Stimulated activated CD4-positive, alpha-beta T cell treated with anti-CD3 and anti-CD28 coated beads, Interleukin-1b, Interleukin-23, amount 100 ng/mL, for 4 hours (primary cell): ENCODE results near the gene RAD51B.
A peak's percentile ranks its signal among the peaks of the same experiment; 100 is the strongest.

Experiments used
- DNase-seq, 2 donors: peaks; one replicate each; pipeline ENCODE4 v3.0.0-alpha.2; 2020; ENCODE audit warnings: low read depth in 2 of 2

RAD51B gene

DNA sequence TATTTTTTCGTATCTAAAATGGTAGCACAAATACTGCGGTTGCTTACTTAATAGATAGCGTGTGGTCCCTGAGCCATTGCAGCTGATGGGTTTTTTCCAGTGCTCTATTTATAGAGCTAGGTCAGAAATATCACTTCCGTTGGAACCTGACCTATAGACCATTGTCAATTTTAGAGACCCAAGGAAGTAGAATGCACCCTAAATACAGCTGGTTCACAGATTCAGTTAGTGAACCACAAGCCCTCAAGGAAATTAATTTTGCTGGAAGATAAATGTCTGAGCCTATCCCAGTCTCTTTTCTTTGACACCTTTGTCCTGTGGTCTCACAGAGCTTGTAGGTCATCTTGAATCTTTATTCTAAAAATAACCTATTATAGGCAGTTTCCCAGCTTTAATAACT, 582.3 kb downstream of the RAD51B start:
- no peak for DNase-seq

DNA sequence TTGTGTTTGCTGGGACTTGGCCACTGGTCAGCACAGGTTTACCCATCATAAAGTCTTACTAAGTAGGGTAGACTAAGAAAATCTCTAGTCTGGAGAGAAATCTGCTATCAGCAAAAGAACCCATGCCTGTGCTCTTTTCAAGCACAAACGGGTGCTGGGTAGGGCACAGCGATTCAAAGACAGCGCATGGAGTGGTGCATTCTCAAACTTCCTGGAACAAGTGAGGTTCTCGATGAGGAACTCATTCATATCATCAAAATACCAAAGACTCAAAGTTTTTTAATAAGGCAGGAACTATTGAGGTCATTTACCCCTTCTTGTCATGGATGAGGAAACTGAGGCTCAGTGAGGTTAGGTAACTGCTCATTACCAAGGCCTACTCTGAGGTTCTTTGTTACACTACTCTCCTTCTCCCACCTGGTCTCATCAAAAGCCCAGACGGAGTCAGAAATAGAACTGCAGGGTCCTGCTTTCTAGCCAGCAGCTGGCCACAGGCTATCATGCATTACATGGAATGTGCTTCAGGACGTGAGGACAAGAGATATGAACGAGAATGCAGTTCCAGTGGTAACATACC, 583.0 kb downstream of the RAD51B start:
- DNase-seq: no peak

DNA sequence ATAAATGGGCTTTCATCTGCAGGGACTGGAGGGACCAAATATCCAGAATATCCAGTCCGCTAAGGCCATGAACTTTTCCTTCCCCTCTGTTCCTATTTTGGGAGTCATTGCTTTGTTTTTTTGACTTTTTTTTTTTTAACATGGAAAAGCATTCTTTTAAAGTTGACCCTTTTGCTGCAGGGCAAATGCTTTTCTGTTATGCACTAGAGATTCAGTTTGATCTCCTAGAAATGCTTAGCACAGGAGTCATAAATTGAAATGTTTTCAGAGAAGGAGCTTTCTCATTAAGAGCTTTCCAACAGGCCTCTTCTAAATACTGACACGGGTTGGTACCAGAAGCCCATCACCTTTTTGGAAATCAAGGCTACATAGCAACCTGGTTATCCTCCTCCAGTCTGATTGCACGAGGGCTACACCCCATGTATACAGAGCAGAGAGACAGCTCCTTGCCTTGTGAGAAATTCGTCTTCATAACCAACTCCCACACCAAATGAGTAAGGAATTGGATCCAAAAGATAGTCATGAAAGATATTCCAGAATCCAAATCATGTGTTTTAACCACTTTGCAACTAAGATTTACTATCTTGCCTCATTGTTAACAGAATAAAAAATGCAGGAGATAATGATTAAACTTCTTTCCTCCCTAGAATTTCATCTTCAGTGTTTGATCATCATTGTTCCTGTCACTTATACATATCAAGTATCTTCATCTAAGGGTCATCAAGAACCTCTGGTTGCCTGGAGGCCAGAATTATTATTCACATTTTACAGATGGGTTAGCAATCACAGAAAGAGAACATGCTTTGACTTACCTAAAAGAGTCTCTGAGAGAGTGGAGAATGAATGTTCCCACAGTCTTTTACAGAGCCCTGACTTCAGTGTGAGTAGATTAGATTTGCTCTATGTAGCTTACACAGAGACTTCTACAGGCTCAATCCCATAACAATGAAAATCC, 583.9 kb downstream of the RAD51B start:
- no peak for DNase-seq

DNA sequence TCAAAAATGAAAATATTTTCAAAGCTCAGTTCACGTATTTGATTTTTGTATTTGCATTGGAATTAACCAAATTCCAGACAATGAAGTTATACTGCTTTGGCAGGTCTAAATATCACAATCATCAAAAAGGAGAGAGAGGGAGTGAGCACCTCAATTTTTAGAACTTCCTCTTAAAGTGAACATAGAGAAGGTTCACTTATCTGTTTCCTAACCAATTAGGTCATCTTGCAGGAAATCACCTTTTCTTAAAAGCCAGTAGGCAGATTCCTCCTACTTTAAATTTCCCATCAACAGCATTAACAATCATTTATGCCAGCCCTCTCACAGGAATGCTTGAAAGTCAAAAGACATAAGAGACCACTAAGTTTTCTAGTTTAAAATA, 584.6 kb downstream of the RAD51B start:
- DNase-seq: no peak

DNA sequence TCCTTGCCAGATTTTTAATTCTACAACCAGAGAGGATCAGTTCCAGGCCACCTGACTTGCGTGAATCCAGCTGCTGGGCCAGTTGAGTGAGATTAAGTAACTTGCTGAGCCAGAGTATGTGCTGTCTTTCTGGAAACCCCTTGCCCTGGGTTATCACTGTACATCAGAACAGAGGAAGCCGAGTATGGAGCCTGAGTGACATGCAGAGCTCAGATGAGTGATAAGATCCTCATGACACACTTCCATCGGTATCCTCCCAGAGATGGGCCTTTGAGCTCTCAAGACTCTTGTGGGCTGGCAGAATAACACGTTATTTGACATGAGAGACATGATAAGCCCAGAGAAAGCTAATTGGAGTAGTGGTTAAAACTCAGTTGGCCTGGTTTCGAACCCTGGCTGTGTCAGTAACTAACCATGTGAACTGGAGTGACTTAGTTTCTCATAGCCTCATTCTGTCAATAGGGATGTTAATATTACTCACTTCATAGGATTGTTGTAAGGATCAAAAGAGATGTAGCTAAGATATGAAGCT, 585.1 kb downstream of the RAD51B start:
- DNase-seq: peak in 1 of 2 donors; percentile 8

DNA sequence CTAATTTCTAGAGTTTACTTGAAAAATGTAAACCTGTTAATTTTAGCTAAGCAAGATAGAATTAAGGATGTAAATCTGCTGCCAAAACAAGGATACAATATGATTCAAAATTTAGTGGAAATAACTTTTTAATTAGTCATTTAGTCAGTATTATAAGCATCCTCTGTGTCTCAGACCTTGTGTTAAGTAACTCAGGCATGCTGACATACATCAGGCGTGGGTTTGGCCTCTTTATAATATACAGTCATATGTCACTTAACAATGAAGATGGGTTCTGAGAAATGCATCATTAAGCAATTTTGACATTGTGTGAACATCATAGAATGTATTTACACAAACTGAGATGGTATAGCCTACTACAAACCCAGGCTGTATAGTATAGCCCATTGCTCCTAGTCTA, 586.4 kb downstream of the RAD51B start:
- DNase-seq: no peak

DNA sequence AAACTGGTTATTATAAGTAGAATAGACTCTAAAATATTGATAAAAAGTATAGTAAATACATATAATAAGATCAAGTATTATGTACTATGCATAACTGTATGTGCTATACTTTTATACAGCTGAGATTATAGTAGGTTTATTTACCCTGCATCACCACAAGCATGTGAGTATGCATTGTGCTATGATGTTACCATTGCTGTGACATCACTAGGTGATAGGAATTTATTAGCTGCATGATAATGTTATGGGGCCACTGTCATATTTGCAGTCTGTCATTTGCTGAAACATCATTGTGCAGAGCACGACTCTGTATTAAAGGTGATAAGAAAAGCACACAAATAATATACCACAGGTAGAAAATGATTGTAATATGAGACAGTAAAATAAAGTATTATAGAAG, 587.7 kb downstream of the RAD51B start:
- DNase-seq: no peak

DNA sequence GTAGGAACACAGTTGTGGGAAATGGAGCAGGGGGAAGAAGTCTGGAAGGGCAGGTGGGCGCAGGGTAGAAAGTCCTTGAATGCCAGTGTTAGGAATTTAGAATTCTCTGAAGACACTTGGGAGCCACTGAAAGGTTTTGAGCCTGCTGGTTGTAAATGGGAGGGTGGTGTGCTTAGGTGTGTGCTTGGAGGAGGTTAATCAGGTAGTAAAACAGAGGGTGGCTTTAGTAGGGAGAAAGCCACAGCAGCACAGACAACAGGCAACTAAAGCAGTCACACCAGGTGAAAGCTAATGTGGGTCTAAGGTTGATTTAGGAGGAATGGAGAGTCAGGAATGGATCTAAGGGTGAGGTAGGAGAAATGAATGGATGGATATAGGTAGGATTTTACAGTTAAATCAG, 588.2 kb downstream of the RAD51B start:
- DNase-seq: no peak

DNA sequence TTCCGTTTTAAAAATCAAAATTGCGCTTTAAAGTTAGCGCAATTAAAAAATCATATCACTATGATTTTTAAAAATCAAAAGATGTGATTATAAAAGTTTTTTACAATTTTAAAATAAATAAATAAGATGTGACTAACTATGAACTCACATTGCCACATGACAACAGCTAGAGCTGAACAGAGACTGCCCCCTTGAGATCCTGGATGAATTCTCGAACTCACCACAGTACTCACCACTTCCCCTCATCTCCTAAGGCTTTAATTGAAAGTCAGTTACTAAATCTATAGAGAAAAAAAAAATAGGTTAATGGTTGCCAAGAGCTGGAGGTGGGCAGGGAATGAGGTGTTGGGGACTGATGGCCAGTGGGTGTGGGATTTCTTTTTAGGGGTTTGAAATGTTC, 589.1 kb downstream of the RAD51B start:
- no peak for DNase-seq

DNA sequence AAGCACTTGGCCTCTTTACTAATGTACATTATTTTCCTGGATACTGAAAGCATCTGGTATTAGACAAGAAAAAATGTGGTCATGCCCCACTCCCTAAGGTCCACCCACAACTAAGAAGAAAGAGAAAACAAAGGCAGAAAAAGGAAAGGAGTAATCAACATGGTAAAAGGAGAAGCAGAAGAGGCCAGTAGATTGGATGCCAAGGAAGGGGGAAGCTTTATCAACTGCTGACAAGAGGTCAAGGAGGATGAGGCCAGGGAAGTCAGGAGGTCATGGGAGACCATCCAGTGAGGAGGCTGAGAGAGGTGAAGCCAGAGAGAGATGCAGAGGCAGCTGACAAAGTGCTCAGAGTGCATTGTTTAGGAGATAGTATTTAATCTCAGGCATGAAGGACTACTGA, 589.8 kb downstream of the RAD51B start:
- DNase-seq: no peak

DNA sequence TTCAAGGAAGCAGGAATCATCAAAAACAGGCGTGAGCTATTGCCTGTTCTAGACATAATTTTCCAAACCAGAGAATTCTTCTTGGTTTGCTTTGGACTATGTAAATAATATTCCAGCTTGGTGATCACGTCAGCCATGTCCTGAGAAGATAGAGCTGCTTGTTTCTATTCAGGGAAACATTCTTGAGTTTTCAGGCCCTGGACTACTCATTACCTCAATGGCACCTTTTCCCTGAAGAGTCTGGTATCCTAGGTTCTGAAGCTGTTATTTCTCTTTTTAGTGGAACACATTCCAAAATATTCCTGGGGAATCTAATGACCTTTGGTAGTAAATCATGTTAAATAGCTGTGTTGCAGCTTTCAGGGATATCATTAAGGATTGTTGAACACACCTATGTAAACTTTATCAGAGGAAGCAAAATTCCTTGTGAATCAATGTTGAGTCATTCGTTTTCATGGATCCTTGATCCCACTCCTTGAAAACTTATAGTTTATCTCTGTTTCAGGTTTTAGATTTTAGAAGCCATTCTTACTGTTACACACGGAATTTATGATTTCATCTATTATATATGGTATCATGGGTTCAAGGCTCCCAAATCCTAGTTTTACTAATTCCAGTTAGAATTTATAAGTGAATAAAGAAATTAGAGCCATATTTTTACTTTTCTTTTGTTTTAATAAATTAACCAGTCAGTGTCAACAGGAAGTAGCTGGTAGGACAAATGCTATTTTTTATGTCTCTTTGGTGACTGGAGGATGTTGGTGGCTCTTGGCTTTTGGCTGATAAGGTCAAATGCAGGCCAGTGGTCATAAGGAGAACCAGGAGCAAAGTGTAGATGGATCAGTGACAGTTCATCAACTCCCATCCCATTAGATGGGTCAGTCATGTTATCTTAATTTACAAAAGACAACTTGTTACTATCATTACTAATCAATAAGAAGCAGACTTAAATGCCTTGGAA, 593.2 kb downstream of the RAD51B start:
- no peak for DNase-seq

DNA sequence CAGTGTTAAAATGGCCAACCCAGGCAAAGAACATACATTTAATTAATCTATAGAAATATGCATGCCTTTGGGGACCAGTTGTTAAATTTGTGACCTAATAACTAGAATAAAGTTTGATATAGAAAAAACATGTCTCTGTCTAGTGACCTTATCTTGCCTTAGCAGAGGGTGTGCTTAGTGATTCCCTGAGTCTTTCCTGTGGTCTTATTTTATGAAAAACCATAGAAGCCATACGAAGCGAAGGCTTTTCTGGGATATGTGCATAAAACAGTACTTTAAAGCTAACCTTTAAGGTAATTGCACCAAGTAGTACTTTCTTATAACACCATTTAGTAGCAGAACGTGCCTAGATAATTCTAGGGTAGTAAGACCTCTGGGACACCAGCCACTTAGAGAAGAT, 593.9 kb downstream of the RAD51B start:
- no peak for DNase-seq

DNA sequence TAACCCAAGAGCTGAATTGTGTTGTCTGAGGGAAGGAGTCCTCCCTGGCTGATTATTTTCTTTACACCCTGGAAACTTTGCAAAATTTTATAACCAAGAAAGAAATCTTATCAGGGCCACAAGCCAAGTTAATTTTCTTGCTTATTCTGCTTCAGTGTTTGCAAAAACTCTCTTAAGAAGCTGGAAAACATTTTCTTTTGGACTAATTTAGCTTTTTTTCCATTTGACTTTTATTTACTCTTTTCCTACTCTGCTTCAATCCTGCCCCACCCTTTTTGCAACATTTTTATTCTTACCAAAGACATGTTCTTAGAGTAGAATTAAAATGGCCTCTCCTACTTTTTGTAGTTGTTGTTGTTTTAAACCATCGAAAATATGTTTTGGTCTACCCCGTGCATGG, 594.5 kb downstream of the RAD51B start:
- no peak for DNase-seq

DNA sequence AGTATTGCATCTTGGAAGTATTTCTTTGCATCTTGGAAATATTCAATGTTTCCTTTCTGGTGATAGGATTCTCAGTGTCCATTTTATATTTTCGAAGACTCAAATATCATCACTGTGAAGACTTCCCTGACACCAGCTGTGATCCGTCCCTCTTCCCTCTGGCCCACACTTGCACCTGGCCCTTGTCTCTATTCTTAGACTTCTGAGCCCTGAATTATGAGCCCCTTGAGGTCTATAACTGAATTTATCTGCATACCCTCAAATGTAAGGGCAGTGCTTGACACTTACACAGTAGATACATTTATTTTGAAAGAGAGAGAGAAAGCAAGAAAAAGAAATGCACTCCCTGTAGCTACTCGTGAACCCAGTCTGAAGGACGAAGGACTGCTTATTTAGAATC, 596.6 kb downstream of the RAD51B start:
- DNase-seq: no peak

DNA sequence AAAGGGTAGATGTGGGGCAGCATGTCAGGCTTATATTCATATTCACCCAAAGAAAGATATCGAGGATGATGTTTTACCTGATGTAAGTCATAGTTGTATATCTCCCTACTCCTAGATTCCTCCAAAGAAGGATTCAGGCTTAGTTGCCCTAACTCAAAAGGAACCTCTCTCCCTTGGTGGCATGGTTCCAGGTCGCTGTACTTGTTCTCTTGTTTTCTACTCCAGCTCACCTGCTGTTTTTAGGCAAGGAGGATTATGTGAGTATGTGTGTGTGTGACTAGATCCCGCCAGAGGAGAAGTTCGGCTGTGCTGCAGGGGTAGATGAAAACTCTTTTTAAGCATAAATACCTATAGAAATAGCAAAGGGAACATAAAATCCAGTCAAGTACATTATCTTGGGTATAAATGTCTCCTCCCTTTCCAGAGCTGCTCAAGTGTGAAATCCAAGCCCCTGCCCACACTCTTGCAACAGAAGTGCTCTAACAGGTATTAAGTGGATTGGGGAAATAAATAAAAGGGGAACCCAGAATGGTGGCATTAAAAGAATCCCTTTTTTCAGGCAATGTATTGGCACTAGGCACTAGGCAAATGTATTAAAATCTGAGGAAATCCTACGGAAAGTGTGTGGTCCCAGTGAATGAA, 597.6 kb downstream of the RAD51B start:
- DNase-seq: no peak

DNA sequence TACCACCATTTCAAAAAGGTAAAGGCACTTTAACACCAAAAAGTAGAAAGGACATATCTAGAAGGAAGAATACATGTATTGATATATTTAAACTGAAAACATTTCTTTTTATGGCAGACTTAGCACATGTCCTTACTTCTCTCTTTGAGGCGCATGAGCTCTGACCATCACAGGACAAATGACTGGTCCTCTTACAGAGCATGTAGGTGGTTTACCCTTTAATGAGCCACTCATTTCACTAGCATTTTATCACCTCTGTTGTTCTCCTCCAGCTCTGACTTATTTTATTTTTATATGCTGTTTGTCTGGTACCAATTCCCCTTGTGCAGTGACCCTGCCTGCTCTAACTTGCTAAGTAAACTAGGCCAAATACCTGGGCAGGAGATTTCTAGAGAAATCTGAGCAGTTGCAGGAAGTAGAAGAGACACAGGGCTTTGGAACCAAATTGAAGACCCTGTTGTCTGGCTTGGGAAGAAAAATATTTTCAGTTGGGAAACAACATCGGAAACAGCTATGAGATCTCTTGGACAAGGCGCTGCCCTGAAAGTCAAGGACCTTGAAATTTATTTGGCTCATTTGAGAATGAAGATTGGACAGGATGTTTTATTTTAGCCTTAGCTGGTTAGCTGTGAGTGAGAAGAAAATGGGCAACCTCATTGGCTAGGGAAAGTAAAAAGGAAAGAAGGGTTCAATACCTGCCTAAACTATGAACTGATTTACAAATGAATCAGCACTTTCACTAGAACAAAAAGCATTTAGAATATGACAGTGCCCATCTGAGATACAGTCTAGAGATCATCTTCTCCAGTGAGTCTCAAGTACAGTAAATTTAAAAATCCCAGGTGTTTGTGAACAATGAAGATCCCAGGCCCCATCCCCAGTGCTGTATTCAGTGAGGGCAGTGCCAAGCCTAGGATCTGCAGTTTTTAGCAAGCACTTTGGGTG, 598.9 kb downstream of the RAD51B start:
- DNase-seq: no peak

DNA sequence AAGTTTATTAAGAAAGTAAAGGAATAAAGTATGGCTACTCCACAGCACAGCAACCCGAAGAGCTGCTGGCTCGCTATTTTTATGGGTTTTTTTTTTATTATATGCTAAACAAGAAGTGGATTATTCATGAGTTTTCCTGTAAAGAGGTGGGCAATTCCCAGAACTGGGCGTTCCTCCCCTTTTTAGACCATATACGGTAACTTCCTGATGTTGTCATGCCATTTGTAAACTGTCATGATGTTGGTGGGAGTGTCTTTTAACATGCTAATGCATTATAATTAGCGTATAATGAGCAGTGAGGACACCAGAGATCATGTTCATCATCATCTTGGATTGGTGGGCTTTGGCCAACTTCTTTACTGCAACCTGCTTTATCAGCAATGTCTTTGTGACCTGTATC, 600.8 kb downstream of the RAD51B start:
- no peak for DNase-seq

DNA sequence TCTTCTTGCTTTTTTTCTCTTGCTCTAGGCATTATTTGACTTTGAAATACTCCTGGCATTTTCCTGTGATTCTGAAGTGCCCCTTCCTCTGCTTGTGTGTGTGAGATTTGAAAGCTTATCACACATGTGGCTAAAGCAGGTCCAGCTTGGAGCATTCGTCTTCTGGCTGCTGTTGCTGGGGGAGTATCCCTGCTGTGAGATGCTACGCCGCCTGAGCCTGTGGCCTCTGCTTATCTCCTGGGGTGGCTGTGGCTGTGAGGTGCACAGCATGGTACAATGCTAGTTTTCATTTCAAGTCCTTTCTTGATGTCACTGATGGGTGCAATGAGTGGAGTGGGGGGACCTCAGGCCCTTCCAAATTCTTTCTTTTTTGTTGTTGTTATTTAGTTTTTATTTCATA, 601.5 kb downstream of the RAD51B start:
- no peak for DNase-seq

DNA sequence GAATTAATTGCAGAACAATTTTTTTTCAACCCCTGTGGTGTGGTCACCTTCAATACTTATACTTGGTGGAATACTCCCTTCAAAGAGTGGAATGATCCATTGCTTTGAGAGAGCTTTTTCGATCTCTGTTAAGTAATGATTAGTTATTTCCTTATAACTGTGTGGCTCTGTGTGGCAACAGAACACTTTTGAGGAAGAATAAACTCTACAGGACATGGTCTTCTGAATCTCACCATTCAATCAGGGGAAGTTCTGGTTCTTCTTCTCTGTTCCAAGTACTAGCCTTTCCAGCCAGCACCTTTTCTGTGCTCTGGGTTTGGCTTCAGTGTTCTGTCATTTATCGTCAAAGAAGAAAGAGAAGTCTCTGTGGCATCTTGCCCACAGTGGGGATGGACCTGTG, 604.1 kb downstream of the RAD51B start:
- DNase-seq: no peak

DNA sequence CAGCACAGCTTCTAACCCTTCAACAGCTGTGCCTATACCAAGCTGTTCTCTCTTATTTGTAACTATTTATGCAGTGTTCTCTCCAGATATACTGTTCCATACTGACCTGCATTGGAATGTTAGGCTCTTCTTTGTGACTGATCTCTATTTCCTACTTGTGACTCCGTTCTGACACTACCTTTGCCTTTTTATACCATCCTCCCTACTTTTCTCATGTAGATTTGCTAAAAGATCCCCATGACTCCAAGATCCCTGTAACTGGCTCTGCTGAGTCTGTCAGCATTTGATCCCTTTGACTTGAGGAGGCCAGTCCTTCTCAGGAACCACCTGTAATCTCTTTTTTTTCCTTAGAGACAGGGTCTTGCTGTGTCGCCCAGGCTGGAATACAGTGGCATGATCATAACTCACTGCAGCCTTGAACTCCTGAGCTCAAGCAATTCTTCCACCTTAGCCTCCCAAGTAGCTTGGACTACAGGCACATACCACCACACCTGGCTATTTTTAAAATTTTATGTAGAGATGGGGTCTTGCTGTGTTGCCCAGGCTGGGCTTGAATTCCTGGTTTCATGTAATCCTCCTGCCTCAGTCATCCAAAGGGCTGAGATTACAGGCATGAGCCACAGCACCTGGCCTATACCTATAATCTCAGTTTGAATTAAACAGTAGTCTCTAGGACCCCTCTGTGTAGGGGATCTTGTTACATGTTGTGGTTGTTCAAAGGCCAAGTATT, 605.0 kb downstream of the RAD51B start:
- DNase-seq: no peak
